NCI-H2171 treated with DMSO at 0.1 percent for 48 hours (cell line): Measurements from ENCODE around the gene RTCA.
"Not testable (repeated sequence)": the region's sequence is repeated elsewhere in the genome, so short reads cannot be mapped to it uniquely, and the experiment has no call there.

ENCODE experiments used
- DNase-seq: peaks from one replicate; lab custom pipeline; 2025; lab: John Stamatoyannopoulos, UW

Gene RTCA

DNA sequence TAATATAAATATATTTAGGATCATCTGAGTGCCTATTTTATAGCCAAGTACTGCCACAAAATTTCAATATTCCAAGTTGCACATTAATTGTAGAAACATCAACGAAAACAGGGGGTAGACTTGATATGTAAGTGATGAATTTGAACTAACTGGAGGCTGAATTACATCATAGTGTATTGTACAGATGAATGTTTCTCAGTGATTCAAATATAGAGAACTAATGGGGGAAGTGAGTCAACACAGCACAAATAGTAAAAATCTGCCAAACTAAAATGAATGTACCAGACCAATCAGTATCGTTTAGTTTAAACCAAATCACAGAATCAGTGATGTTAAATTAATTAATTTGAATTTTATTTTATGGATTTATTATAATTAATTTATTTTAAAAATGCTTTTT lies 42.8 kb downstream of the RTCA start:
- no peak for DNase-seq

DNA sequence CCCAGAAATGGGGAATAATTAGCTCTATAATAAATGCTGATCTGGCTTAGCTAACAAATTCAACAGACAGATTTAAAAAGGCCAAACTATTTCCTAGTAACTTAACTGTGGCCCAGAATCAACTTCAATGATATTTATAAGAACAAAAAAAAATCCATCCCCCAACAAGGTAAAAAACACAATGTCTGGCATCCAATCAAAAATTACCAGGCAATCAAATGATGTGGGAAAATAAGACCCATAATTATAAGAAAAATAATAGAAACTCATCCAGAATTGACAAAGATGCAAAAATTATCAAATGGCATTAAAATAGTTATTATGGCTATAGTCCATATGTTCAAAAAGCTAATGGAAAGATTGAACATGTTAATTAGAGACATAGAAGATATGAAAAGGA lies 43.8 kb downstream of the RTCA start:
- no peak for DNase-seq

DNA sequence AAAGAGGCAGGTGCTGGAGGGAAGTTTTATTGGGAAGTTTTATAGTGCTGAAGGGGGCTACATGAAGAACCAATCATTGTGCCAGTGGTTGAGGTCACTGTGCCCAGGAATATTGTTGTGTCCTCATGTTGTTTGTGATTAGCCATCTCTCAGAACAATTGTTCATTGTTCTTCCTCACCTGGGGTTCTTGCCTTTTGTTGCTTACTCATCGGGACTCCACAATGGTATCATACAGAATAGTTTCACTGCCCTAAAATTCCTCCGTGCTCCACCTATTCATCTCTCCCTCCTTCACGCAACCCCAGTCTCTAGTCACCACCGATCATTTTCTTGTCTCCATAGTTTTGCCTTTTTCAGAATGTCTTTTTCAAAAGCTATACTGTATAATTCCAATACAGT lies 47.4 kb downstream of the RTCA start:
- no peak for DNase-seq

DNA sequence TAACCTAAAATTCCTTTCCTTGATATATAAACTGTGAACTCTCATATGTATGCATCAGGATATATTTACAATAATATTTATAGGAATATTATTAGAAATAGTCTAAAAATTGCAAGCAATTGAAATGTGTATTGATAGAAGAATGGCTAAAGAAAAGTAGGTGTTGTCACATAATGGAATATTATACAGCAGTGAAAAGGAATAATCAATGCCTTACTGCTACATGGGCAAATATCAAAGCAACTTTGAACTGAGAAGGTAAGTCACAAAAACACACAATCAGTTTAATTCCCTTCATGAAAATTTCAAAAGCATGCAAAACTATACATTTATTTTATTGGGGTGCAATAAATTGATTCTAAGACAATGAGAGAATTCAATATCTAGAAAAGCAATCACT lies 50.6 kb downstream of the RTCA start:
- DNase-seq: no peak

DNA sequence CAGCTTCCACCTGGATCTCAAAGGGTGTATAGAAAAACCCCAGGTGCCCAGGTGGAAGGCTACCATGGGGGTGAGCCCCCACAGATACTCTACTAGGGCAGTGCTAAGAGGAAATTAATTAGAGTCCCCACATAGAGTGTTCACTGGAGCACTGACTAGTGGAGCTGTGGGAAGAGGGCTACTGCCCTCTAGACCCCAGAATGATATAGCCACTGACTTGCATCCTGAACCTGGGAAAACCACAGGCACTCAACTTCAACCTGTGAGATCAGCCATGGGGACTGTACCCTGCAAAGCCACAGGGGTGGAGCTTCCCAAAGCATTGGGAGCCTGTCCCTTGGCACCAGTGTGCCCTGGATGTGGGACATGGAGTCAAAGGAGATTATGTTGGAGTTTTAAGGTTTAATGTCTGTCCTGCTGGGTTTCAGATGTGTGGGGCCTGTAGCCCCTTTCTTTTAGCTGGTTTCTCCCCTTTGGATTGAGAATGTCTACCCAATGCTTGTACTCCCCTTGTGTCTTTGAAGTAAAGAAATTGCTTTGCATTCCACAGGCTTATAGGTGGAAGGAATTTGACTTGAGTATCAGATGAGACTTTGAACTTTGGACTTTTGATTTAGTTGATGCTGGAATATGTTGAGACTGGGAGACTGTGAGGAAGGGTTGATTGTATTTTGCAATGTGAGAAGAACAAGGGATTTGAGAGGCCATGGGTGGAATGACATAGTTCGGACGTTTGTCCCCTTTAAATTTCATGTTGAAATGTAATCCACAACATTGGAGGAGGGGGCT lies 54.5 kb downstream of the RTCA start:
- no peak for DNase-seq

DNA sequence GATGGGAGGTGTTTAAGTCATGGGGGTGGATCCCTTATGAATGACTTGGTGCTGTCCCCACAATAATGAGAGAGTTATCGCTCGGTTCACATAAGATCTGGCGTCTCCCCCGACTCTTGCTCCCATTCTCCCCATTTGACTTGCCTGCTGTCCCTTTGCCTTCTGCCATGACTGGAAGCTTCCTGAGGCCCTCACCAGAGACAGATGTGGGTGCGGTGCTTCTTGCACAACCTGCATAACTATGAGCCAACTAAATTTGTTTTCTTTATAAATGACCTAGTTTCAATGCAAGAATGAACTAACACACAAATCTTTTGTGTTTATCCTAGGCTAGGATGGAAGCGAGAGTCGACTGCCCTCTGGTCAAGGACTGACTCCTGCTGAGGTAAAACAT lies 55.1 kb downstream of the RTCA start:
- DNase-seq: no peak

DNA sequence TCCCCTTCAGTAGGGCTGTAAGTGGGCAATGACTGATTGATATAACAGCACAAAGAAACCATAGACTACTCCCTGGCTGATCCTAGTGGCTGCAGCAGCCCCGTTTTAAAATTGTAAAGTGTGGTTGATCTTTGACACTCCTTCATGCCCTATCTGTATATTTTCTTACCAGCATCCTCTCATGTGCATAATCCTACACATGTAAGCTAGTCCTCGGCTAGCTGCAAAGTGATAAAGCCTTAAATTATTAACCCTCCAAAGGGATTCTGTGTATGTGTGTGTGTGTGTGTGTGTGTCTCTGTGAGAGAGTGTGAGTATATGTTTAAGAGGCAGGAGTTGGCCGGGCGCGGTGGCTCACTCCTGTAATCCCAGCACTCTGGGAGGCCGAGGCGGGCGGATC lies 55.5 kb downstream of the RTCA start:
- no peak for DNase-seq

DNA sequence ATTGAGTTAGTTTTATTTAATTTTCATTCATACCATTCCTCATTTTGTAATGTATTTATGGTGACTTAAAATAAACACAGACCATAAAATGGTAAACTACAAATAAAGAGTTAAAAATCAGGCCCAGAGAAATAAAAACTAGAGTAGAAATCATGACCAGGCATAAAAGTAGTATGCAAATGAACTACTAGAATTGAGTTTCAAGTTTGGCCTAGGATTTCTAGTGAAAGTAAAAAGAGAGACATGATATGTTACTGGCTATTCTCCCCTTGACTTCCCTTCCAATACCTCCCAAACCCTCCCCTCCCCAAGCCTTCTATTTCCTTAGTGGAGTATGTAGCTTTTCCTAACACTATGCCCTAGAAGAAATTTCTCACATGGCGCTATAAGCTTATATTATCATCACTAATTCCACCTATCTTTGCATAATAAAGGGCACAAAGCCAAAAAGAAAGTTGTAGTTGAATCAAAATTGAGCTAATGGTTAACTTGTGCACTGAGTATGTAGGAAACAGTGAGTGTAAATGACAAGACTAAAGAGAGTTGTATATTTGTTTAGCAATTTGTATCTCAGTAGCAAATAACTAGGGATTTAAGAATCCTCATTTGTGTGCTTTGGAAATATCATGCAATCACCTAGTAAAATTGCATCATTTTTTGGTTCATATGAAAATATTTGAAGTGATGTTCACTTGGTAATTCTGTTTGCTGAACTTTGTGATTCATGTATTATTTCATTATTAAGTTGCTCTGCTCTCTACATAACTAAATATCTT lies 56.6 kb downstream of the RTCA start:
- no peak for DNase-seq

DNA sequence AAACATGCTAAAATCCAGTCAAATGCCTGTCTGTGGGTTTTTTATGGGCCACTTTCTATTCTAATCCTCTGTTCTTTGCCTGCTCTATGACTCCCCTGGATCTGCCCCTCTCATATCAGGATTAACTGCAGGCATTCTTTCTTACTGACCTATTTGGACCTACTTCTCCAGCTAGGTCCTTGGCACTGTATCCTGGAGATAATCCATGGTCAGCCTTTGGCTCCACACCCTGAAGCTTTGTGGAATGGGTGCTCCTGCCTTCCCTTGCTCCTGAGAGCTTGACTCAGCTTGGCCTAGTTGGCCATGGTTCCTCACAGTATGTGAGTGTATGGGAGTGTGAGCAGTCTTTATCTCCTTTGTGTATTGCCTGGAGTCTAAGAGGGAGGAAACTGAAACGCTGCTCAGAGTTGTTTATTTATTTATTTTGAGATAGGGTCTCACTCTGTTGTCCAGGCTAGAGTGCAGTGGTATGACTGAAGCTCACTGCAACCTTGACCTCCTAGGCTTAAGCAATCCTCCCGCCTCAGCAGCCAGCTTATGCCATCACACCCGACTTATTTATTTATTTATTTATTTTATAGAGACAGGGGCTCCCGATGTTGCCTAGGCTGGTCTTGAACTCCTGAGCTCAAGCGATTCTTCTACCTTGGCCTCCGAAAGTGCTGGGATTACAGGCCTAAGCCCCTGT lies 57.5 kb downstream of the RTCA start:
- DNase-seq: no peak

DNA sequence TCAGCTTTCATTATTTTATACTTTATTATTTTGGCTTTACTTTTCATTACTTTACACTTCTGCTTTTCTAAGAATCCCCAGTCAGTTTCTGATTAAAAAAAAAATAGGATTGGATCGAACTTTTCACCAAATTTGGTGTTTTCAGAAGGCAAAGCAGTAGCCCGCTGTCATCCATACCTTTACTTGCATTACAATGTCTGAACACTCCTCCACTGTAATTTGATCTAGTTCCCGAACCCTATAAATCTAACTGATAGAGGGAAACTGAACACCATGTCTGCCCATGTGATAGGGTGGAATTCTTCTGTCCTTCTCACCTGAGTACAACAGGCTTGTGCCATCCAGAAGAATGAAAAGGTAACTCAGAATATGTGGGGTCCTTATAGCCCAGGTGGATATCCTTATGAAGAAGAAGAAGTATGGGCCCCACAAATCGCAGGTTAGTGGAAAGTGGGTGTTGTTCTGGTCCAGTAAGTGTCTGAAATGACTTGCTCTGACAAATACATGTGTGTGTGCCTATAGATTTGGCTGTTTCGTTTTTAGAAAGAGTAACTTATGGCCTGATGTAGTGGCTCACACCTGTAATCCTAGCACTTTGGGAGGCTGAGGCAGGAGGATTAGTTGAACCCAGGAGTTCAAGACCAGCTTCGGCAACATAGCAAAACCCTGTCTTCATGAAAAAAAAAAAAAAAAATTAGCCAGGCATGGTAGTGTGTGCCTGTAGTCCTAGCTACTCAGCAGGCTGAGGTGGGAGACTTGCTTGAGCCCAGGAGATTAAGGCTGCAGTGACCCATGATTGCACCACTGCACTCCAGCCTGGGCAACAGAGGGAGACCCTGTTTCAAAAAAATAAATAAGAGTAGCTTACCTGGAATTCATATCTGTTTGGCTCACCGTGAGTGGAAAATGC lies 59.7 kb downstream of the RTCA start:
- DNase-seq: peak; percentile 59

DNA sequence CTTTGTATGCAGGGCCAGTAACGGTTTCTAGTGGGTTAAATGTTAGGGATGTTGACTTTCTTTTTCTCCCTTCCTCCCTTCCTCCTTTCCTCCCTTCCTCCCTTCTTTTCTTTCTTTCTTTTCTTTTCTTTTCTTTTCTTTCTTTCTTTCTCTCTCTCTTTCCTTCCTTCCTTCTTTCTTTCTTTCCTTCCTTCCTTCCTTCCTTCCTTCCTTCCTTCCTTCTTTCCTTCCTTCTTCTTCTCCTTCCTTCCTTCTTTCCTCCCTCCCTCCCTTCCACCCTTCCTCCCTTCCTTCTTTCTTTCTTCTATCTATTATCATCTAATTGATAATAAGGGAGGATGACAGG lies 60.3 kb downstream of the RTCA start:
- not testable (repeated sequence) for DNase-seq

DNA sequence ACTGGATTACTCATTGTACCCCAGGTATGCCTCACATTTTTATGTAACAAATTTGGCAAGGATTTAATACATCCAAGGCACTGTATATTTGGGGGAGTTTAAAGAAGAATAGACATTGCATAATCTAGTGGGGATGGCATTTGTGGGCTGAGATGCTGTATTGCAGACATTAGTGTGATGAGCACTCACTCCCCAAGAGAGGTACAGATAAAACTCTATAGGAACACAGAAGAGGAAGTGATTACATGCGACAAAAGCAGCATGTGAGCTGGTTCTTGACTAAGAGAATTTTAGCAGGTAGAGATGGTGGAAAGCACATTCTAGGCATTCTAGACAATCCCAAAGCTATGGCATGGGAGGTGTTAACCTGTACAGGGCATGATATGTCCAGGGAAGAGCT lies 62.1 kb downstream of the RTCA start:
- no peak for DNase-seq

DNA sequence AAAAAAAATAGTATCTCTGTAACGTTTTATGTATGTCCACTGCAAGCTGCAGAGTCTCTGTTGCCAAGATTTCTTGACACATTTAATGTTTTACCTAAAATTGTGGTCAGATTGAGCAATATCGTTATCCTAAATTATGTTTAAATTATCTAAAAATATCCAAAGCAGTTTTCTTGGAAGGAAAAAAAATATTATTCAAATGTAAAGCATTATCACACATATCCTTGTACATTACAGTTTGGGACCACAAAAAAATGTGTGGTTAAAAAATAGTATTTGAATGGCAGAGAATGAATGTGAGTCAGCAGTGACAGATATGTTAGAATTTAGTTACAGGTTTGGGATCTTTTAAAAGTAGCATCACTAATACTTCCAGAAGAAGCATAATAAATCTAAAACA lies 65.1 kb downstream of the RTCA start:
- DNase-seq: not testable (repeated sequence)

DNA sequence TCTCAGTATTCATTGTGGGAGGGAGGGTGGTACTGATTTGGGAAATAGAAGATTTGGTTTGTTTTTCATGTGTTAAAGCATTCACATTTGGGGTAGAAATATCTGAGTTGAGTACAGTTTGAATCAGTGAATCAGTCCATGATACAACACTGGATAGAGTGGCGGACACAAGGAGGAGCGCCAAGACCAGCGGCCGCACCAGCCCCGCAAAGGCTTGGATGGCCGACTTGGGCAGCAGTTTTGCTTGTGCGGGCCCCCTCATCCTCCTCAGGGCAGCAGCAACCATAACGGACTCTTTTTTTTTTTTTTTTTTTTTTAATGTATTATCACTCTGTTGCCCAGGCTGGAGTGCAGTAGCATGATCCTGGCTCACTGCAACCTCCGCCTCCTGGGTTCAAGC lies 66.3 kb downstream of the RTCA start:
- no peak for DNase-seq

DNA sequence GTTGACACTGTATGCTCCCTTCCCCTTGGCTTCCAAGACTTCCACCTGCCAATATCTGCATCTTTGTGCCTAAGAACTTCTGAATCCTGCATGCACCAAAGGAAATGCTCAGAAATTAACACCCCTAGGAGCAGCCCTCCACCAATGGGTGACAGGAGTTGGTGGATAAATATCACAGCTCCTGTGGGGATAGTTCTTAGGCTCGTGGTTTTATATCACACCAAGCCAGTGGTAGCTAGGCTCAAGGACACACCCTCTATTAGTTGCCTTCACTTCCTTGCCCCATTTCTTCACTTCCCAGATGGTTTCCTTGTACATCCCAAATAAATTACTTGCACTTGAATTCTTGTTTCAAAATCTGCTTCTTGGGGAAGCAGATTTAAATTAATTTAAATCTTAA lies 69.4 kb downstream of the RTCA start:
- no peak for DNase-seq

DNA sequence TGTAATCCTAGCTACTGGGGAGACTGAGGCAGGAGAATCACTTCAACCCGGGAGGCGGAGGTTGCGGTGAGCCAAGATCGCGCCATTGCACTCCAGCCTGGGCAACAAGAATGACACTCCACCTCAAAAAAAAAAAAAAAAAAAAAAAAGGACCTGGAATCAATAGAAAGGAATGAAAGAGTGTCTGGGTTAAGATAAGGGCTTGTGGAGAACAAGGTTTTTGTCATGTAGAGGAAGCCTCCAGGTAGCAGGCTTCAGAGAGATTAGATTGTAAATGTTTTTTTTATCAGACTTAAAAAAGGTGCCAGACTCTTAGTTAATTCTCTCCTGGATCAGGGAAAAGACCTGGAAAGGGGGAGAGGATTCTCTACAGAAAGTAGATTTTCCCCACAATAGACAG lies 71.9 kb downstream of the RTCA start:
- not testable (repeated sequence) for DNase-seq

DNA sequence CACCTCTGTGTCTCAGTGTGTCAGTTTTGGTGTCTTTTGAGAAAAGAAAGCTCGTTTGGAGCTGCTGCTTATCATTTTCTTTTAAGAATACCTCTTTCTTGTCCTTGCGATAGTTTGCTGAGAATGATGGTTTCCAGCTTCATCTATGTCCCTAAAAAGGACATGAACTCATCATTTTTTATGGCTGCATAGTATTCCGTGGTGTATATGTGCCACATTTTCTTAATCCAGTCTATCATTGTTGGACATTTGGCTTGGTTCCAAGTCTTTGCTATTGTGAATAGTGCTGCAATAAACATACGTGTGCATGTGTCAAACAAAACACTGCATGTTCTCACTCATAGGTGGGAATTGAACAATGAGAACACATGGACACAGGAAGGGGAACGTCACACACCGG lies 73.7 kb downstream of the RTCA start:
- DNase-seq: not testable (repeated sequence)

DNA sequence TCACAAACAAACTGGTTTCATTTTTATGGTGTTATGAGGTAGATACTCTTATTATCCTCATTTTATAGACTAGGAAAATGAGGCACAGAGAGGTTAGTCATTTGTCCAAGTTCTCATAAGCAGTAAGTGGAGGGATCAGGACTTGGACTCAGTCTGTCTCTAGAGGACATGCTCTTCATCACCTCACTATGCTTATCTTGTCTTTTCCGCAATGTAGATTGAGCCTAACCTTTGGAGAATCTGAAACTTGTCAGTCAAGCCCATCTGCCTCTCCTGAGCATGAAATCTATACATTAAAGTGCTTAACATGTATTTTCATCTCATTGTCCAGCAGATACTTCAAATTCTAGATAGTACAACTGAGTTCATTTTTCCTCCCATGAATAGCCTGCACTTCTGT lies 74.5 kb downstream of the RTCA start:
- no peak for DNase-seq

DNA sequence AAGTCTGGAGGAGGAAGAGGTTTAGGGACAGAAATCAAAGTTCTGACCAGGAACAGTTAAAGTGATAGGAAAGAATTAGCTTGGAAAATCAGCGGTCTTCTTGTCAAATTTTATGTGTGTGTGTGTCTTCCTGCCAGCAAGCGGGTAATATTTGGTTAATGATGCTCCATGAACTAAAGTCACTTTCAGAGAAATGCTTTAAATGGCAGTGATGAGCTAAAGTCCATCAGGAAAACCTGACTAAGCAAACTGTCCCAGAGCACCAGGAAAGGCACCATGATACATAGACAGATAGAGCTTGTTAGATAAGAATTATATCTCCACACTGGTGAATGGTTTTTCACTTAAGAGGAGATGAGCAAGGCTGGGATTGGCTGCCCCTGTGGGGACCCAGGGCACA lies 76.3 kb downstream of the RTCA start:
- DNase-seq: no peak
